Regular cardiac myocyte (primary cell): ENCODE measurements around the gene GATA6. TPM values are rescaled to one million over a fixed set of nuclear protein-coding genes. Genes with fewer than 3 reads are reported as not detected.

Experiments used
- total RNA-seq: library from RNA; depleted of rRNA; stranded (reverse); fragments of >200 nt; gene quantifications from 2 replicates; pipeline ENCODE4 v1.2.3, GENCODE V29; 2014

GATA6 gene
- 16.5 and 35.0 TPM in 2 replicates for total RNA-seq

DNA sequence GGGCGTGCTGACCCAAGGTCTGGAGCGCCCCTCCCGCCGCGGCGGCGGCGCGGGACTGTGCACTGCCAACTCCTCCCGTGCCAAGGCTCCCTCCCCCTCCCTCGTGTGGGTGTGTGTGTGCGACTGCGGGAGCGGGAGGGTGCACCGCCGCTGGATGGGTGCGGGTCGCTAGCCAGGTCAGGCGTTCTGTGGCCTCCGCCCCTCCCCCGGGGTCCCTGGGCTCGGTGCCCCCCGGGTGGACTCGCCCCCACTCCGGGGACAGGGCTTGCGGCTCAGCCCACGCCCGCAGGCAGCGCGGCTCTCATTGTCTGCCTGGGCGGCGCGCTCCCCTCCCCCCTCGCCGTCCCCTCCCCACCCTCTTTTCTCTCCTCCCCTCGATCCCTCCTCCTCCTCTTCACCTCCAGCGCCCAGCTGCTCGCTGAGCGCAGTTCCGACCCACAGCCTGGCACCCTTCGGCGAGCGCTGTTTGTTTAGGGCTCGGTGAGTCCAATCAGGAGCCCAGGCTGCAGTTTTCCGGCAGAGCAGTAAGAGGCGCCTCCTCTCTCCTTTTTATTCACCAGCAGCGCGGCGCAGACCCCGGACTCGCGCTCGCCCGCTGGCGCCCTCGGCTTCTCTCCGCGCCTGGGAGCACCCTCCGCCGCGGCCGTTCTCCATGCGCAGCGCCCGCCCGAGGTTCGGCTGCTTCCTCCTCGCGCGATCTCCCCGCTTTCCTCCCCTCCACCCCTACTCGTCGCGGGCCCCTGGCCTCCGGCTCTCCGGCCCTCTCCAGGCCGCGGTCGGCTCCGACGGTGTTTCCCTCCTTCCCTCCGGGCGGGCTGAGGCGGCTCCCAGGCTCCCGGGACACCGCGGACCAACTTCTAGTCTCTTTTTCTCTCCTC is at the start of gene GATA6:
GATA6 (plus strand) TSS at position 579 of the 878 bp plus-strand sequence. CDS start 1,556 bp downstream, outside the sequence.

Other genes starting within 250 kb of the GATA6 start
- gene CTAGE1, start 248.3 kb downstream of the GATA6 start, total RNA-seq = 0.28 TPM in 1 of 2 replicates, not detected in the other